PC-9 (cell line): Measurements from ENCODE around the gene EXOC4. TPM values are rescaled to one million over a fixed set of nuclear protein-coding genes. Genes with fewer than 3 reads are reported as not detected.

Experiments used
- BruUV-seq: library from RNA; stranded (reverse); fragments of 400-500 nt; replicated peaks from 2 replicates; lab custom pipeline; 2021; lab: Mats Ljungman, UMichigan
- CTCF ChIA-PET: fragments of 300-600 bp; sonication (Branson Sonifier 250); formaldehyde crosslinking; loops from one replicate; lab custom pipeline; 2022; ENCODE audit warnings: antibody characterized with exemption; lab: Charles Lee
- POLR2A ChIA-PET: fragments of 300-600 bp; sonication (Branson Sonifier 250); formaldehyde crosslinking; loops from one replicate; lab custom pipeline; 2022; ENCODE audit warnings: antibody characterized with exemption; ENCODE audit not compliant: unreplicated experiment; lab: Charles Lee
- DNase-seq, 2 experiments: peaks; one replicate each; pipeline versions ENCODE4 v3.0.0 to v3.0.0-alpha.2; 2015 to 2022; ENCODE audit warnings: mixed read lengths in 1 of 2
- H2AFZ ChIP-seq: fragments of 200-600 bp; sonication (generic); 2 replicates; pipeline ENCODE4 v1.8.1; 2017; ENCODE audit warnings: antibody characterized with exemption
- H3F3A ChIP-seq: fragments of 200-600 bp; sonication (generic); 2 replicates; pipeline ENCODE4 v1.8.1; 2017; ENCODE audit warnings: antibody characterized with exemption, mild to moderate bottlenecking, low read depth; ENCODE audit not compliant: insufficient read depth
- H3K27ac ChIP-seq: fragments of 200-600 bp; sonication (generic); 2 replicates; pipeline ENCODE4 v1.6.1; 2016; ENCODE audit warnings: mixed run types
- H3K27me3 ChIP-seq: fragments of 200-600 bp; sonication (generic); 2 replicates; pipeline ENCODE4 v1.6.1; 2016; ENCODE audit warnings: low read depth, mixed run types; ENCODE audit not compliant: insufficient read depth
- H3K36me3 ChIP-seq: fragments of 200-600 bp; sonication (generic); 2 replicates; pipeline ENCODE4 v1.6.1; 2016; ENCODE audit warnings: low read depth, mixed run types
- H3K4me1 ChIP-seq: fragments of 200-600 bp; sonication (generic); replicated peaks from 2 replicates; pipeline ENCODE4 v1.6.1; 2016; ENCODE audit warnings: mixed run types; ENCODE audit not compliant: insufficient read depth
- H3K4me2 ChIP-seq: fragments of 200-600 bp; sonication (generic); 2 replicates; pipeline ENCODE4 v1.6.1; 2017; ENCODE audit warnings: mixed run types
- H3K4me3 ChIP-seq: fragments of 200-600 bp; sonication (generic); 2 replicates; pipeline ENCODE4 v1.6.1; 2016; ENCODE audit warnings: mixed run types
- H3K79me2 ChIP-seq: fragments of 200-600 bp; sonication (generic); 2 replicates; pipeline ENCODE4 v1.6.1; 2017; ENCODE audit warnings: low read depth, mixed run types
- H3K9me2 ChIP-seq: fragments of 200-600 bp; sonication (generic); 2 replicates; pipeline ENCODE4 v1.8.1; 2017; ENCODE audit warnings: mild to moderate bottlenecking; ENCODE audit not compliant: insufficient read depth
- H3K9me3 ChIP-seq: fragments of 200-600 bp; sonication (generic); 2 replicates; pipeline ENCODE4 v1.8.1; 2016; ENCODE audit warnings: low read depth; ENCODE audit not compliant: insufficient read depth
- H4K20me1 ChIP-seq: fragments of 200-600 bp; sonication (generic); 2 replicates; pipeline ENCODE4 v1.8.1; 2017; ENCODE audit not compliant: insufficient read depth
- EZH2 ChIP-seq: fragments of 200-600 bp; sonication (generic); IDR thresholded peaks from 2 replicates; pipeline ENCODE4 v1.8.0; 2017; ENCODE audit warnings: antibody characterized with exemption, low read depth
- intact Hi-C: fragments of 100-400 bp; cut with micrococcal nuclease; formaldehyde crosslinking; loops from one replicate; pipeline ENCODE4 v1.10.0; 2022; ENCODE audit not compliant: unreplicated experiment
- total RNA-seq: library from RNA; stranded (reverse); gene quantifications from 2 replicates; pipeline ENCODE4 v1.2.3, GENCODE V29; 2021
- TF ChIP-seq, protein P1 (sequence below): fragments of 200-600 bp; sonication (generic); conservative IDR thresholded peaks from 2 replicates; pipeline ENCODE4 v1.6.1; 2017; ENCODE audit warnings: mixed run types, antibody characterized with exemption, mild to moderate bottlenecking, moderate library complexity

Gene EXOC4
- total RNA-seq, 1 experiment from 2014 or later, result 101 TPM

DNA sequence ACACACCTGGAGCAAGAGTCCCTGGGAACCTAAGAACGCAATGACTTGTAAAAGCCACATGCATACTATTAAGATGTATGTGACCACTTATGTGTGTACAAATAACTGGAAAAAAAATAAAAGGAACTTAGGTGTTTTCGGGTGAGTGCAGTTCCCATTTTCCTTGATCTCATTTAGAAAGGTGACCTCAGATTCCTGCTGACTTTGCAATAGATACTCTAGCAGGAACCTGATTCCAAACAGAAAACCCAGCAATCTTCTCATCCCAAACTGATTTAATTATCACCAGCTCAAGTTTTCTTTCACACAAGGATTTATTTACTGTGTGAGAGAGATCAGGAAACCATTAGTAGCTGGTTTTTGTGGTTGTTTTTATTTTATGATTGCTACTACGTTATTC lies 817.8 kb downstream of the EXOC4 start:
- BruUV-seq, result no TSS peak
- Histone ChIP-seq H2AFZ (no peak overlapping the region), H3F3A (no peaks in the 10 kb centered on the region), H3K4me1 (no peaks in the 10 kb centered on the region), H3K79me2 (no peaks in the 10 kb centered on the region), H3K4me3 (no peak overlapping the region), H3K27ac (no peak overlapping the region), H3K4me2 (no peak overlapping the region), H3K9me2 (no peaks in the 10 kb centered on the region), H3K9me3 (no peaks in the 10 kb centered on the region), H3K27me3 (no peaks in the 10 kb centered on the region), H3K36me3 (no peaks in the 10 kb centered on the region), H4K20me1 (no peaks in the 10 kb centered on the region)
- no peak for DNase-seq
- TF ChIP-seq, protein P1, sequence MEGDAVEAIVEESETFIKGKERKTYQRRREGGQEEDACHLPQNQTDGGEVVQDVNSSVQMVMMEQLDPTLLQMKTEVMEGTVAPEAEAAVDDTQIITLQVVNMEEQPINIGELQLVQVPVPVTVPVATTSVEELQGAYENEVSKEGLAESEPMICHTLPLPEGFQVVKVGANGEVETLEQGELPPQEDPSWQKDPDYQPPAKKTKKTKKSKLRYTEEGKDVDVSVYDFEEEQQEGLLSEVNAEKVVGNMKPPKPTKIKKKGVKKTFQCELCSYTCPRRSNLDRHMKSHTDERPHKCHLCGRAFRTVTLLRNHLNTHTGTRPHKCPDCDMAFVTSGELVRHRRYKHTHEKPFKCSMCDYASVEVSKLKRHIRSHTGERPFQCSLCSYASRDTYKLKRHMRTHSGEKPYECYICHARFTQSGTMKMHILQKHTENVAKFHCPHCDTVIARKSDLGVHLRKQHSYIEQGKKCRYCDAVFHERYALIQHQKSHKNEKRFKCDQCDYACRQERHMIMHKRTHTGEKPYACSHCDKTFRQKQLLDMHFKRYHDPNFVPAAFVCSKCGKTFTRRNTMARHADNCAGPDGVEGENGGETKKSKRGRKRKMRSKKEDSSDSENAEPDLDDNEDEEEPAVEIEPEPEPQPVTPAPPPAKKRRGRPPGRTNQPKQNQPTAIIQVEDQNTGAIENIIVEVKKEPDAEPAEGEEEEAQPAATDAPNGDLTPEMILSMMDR, result no peak
- TF ChIP-seq EZH2, result no peak
- POLR2A ChIA-PET, result no interaction called here
- CTCF ChIA-PET, result no interaction called here
- intact Hi-C loops, result no loop called here

DNA sequence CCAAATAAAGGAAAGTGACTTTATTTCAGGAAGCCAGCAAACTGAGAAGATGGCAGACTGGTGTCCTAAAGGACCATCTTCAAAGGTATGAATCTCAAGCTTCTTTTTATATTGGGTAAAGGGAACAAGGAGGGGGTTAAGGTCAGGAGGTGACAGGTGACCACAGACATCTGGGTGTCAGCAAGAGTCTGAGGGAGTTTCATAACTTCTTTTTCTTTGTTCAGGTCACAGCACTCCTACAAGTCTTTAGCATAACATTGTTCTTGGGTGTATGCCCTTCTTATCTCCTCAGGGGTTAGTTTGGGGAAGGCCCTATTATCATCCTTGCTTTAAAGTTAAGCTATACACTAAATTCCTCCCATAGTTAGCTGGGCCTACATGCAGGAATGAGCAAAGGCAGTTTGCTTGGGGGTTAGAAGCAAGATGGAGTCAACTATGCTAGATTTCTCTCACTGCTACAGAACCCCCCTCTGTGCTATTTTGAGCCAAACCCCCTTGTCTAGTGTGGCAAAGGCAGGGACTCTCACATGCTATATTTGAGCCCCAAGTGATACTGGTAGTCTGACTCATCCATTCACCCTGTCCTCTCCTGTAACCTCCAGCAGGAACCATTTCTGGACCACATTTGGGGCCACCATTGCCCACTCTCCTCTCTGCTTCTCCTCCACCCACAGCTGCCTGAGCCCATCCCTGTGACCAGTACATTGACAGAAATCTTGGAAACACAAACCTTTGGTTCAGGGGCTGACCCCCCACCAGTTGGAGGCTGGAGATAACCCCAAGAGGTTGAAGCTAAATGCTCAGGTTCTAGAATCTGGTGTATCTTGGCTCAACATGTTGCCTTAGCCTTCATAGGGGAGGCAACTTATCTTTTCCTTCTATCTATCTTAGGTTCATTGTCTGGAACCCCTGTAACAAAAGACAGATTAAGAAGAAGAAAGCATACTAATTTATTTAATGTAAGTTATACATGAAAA lies 818.8 kb downstream of the EXOC4 start:
- Histone ChIP-seq H3K27me3 (no peaks in the 10 kb centered on the region), H3K36me3 (no peaks in the 10 kb centered on the region), H3F3A (no peaks in the 10 kb centered on the region), H3K27ac (no peak overlapping the region), H3K4me3 (no peak overlapping the region), H3K9me2 (no peaks in the 10 kb centered on the region), H3K4me1 (no peaks in the 10 kb centered on the region), H3K4me2 (no peak overlapping the region), H2AFZ (no peak overlapping the region), H3K9me3 (no peaks in the 10 kb centered on the region), H4K20me1 (no peaks in the 10 kb centered on the region), H3K79me2 (no peaks in the 10 kb centered on the region)
- ChIA-PET POLR2A (no interaction called here), CTCF (no interaction called here)
- intact Hi-C loops, result no loop called here
- peak in 1 of 2 experiments; percentile 34 for DNase-seq
- BruUV-seq, result no TSS peak
- no peak for TF ChIP-seq EZH2
- TF ChIP-seq, protein P1, result no peak

DNA sequence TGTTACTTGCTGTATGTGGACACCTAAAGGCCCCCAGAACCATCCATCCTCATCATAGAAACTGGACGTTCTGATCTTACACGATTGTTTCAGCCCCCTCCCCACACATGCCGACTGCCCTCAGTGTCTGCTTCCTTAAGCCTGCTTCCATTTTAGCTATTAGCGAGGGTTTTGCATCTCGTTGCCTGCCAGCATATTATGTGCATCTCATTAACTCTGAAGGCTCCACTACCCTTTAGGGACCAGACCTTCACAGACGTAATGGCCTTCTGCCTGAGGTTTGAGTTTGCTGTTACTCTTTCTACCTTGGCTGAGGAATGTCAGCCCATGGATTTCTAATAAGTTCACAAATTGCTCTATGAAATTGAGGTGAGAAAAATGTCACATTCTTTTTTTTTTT lies 820.4 kb downstream of the EXOC4 start:
- no peaks in the 10 kb centered on the region for H3K9me2 ChIP-seq
- H3K9me3 ChIP-seq, result no peaks in the 10 kb centered on the region
- no peak for TF ChIP-seq EZH2
- intact Hi-C loops, result no loop called here
- no peaks in the 10 kb centered on the region for H3F3A ChIP-seq
- no peak overlapping the region for H3K4me3 ChIP-seq
- no peaks in the 10 kb centered on the region for H3K79me2 ChIP-seq
- no TSS peak for BruUV-seq
- CTCF ChIA-PET, result no interaction called here
- H3K27me3 ChIP-seq, result no peaks in the 10 kb centered on the region
- H3K4me1 ChIP-seq, result no peaks in the 10 kb centered on the region
- no peaks in the 10 kb centered on the region for H4K20me1 ChIP-seq
- no peak overlapping the region for H3K27ac ChIP-seq
- H2AFZ ChIP-seq, result no peak overlapping the region
- DNase-seq, result no peak
- POLR2A ChIA-PET, result no interaction called here
- H3K4me2 ChIP-seq, result no peak overlapping the region
- no peaks in the 10 kb centered on the region for H3K36me3 ChIP-seq
